Measurements from ENCODE around the gene ASMTL.
"Not testable (repeated sequence)": the region's sequence is repeated elsewhere in the genome, so short reads cannot be mapped to it uniquely, and the experiment has no call there.

ASMTL gene

DNA sequence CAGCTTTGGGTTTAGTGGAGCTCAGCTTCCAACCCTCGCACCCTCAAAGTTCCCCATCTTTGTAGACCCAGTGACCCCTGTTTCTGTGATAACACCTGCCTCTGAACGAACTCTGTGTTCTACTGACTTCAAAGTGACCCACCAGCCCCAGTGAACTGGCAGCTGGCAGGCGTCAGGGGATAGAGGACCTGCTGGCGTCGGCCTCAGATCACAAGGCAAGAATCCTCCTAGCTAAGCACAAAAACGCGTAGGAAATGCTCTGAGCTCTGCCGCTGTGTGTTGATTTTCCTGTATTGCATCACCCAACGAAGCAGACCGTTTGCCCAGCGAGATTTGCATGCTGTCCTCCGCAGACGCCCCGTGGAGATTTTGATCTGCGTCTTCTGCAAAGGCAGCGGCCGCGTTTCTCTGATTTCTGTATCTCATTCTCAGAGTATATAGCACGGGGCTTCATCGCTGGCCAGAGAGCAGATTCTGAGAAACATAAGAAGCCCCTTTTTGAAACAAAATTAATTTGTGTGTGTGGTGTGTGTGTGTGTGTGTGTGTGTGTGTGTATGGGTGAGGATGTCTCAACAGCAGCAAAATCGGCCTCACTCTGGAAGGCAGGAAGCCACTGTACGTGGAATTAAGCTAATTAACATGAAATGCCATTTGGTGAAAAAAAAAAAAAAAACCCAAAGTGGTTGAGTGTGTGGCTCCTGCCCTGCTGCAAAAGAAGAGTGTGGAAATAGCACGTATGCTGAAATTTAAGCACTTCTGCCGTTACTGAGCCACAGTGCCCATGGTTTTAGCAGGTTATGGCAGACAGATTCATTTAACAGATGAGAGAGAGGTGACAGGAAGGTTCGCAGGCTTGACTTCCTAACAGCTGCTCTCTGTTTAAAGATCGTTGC lies 29.2 kb upstream of the ASMTL start:
- no peak for DNase-seq

DNA sequence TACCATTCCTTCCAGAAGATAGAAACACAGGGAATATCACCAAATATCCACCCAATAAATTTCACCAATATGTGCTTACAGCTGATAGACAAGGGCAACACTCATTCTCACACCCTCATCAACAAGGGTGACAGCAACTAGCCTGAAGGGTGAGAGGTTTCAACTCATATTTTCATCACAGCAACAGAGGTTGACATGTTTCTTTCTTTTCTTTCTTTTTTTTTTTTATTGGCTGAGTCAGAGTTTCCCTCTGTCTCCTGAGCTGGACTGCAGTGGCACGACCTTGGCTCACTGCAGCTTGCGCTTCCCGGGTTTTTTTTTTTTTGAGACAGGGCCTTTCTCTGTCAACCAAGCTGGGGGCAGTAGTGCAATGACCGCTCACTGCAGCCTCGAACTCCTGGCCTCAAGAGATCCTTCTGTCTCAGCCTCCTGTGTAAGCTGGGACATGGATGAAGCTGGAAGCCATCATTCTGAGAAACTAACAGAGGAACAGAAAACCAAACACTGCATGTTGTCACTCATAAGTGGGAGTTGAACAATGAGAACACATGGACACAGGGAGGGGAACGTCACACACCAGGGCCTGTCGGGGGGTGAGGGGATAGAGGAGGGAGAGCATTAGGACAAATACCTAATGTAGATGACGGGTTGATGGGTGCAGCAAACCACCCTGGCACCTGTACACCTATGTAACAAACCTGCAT lies 27.5 kb upstream of the ASMTL start:
- DNase-seq: no peak

DNA sequence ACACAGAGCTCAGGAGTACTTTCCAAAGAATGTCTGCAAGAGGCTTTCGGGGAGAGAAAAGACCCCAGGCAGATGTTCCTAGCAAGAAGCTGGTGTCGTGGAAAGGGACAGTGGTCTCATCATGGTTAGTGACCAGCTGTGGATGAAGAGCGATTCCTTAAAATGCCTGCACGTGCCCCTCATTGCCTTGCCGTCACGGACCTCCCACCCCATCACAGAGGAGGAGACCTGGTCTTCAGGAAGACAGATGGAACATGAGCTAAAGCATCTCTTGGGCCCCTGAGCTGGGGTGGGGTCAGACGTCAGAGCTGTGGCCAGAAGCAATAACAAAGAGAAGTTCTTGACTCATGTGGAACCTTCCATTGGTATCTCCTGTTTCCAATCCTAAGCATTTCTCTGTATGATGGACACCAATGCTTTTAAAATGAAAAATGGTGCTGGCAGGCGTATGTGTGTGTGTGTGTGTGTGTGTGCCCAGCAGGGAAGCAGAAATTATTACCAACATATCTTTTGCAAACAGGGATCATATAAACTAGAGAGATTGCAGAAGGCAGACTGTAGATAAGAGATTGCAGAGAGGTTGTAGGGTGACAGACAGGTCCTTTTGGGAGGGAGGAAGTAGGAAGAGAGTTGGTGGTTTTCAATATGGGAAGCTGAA lies 25.2 kb upstream of the ASMTL start:
- no peak for DNase-seq

DNA sequence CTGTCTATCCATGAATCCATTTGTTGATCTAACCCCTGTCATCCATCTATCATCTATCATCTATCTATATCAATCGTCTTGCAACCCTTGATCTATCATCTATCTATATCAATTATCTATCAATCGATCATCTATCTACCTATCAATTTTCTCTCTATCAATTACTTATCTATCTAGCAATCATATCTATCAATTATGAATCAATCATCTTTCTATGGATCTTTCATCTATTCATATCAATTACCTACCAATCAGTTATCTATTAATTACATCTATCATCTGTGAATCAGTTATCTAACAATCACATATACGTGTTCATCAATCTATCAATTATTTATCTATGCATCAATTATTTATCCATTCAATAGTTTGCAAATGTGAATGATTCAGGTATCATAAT lies 24.5 kb upstream of the ASMTL start:
- no peak for DNase-seq

DNA sequence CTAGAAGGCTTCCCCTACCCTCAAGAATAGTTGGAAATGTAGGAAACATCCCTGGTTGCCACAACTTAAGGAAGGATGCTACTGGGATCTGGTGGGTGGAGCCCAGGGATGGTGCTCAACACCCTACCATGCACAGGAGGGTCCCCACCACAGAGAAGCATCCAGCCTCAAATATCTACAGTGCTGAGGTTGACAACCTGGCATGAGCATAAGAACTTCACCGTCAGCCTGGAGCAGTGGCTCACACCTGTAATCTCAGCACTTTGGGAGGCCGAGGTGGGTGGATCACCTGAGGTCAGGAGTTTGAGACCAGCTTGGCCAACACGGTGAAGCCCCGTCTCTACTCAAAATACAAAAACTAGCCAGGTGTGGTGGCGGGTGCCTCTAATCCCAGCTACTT lies 24.0 kb upstream of the ASMTL start:
- DNase-seq: no peak

DNA sequence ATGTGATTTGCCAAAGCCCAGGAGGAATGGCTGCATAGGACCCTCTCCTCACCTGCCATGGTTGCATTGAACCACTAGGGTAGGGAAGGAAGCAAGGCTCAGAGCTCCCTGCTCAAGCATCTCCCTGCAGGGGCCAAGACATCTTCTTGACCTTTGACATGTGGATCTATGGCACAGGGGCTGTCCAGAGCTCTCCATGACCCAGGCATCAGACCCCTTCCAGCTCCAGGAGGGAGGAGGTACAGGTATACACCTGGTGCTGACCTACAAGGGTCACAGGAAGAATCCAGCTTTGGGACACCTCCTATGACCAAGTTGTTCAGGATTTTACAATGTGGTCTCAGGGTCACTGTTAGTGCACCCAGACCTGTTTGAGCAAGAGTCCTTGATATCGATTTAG lies 23.2 kb upstream of the ASMTL start:
- no peak for DNase-seq

DNA sequence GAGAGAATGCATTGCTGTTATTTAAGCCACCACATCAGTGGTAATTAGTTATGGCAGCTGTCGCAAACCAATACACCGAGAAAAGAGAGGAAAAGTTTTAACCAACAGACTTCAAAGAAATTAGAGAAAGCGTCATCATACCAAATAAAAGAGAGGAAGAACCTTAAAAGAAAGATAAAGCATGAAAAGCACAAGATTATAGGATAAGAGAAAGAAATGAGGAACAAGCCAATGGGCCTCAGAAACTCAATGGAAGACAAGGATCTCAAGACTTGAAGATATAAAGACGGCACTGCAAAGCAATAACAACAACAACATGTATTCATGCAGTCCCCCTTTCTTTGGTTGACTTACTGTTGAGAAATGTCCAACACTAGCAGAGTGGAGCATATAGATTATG lies 22.8 kb upstream of the ASMTL start:
- no peak for DNase-seq

DNA sequence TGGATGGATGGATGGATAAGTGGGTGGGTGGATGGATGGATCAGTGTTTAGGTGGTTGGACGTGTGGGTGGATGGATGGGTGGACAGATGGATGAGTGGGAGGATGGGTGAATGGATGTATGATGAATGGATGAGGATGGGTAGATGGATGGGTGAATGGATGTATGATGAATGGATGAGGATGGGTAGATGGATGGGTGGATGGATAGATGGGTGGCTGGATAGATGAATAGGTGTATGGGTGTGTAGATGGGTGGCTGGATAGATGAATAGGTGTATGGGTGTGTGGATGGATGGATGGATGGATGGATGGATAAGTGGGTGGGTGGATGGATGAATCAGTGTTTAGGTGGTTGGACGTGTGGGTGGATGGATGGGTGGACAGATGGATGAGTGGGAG lies 21.9 kb upstream of the ASMTL start:
- not testable (repeated sequence) for DNase-seq

DNA sequence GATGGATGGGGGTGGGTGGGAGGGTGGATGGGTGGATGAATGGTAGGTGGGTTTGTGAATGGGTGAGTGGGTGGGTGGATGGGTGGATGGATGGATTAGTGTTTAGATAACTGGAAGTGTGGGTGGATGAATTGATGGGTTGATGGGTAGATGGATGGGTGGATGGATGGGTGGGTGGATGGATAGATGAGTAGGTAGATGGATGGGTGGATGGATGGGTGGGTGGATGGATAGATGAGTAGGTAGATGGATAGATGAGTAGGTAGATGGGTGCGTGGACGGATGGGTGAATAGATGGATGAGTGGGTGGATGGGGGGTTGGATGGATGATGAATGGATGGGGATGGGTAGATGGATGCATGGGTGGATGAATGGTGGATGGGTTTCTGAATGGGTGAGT lies 20.3 kb upstream of the ASMTL start:
- DNase-seq: no peak

DNA sequence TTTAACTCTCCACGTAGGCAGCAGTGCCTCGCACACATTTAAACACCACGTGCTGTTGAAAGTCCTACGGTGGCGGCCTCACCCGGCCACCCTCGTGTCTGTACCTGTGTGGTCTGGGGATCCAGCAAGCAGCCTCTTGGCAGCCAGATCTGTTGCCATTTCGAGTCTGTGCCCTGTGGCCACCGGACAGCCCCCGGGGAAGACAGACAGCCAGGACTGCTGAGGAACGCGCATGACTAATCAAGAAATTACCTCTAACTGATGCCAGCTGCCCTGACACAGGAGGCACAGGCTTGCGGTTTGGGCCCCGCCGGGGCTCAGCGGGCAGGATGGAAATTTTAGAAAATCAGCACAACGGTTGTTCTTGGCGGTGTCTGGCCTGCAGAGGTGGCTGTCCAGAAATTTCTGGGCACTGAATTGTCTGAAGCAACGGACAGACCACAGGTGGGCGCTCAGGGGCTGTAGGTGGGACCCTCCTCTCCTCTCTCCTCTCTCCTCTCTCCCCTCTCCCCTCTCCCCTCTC lies 15.6 kb upstream of the ASMTL start:
- DNase-seq: no peak

DNA sequence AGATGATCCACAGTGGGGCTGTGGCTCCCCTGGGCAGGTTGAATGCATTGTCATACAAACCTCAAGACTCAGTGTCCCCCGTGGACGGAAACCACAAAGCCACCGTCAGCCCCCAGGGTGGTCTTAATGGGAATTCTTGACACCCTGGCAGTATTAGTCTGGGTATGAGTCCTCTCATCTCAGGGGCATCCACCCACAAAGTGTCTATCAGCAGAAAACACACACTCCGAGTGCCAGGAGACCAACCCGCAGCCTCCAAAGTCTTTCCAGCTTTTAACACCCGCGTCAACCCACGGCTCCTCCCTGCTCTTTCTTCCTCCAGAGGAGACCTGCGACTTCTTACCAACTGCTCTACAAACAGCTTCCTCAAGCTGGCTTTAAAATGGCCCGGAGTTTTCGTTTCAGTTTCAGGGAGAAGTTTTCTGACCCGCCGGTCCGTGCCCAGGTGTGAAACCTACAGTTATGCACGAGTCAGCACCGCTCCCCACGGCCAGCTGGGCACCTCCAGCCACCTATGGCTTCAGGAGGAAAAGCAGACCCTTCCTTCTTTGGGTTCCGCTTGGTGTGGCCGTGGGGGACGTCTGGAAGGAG lies 14.4 kb upstream of the ASMTL start:
- DNase-seq: no peak

DNA sequence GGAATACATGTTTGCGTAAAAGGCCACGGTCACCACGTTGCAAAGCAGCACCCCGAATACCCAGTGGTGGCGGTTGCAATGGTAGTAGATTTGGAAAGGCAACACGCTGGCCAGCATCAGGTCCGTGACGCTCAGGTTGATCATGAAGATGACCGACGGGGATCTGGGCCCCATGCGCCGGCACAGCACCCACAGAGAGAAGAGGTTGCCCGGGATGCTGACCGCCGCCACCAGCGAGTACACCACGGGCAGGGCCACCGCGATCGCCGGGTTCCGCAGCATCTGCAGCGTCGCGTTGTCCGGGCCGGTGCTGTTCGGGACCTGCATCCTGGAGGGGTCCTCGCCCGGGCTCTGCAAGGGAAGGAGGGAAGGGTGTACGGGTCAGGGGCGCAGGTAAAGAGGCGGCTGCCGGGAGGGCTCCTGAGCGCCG lies 13.5 kb upstream of the ASMTL start:
- DNase-seq: no peak

DNA sequence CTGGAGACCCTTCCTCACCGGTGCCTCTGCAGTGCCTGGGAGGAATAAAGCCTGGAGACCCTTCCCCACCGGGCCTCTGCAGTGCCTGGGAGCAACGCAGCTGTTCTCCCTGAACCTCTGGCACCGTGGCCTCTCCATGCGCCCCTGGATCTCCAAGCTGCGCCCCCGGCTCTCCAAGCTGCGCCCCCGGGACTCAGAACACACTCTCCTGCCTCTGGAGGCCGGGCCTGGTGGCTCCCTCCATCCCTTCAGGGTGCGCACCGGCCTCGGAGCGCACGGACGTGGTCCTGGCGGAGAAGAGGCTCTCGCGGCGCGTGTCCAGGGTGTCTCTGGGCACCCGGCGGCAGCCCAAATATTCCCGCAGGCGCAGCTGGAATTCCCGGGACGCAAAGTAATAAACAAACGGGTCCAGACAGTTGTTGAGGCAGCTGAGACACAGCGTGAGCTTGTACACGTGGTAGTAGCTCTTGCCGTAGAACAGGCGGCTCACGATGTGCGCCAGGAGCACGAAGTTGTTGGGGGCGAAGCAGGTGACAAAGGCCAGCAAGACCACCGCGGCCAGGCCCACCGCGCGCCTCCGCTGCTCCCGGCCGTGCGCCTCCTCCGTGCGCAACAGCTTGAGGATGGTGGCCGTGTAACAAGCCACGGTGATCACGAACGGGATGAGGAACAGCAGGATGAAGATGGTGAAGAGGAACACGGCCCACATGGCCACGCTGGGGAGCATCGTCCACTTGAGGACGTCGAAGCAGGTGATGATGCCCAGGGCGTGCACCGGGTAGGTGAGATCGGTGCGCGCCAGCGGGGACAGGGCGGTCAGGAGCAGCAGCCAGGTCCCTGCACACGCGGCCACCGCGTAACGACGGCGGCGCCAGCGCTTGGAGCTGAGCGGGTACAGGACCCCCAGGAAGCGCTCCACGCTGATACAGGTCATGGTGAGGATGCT lies 12.8 kb upstream of the ASMTL start:
- DNase-seq: no peak

DNA sequence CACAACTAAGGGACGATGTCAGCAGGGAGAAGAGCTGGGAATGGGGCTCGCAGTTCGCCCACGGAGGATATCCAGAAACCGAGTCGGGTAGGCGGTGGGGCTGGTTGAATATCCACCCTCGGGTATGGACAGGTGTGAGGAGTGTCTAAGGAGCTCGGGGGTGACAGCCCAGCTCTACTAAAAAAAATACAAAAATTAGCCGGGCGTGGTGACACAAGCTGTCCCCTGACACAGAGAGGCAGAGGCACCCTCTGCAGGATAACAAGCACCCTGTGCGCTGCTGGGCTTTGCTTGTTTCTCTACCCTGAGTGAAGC lies 12.2 kb upstream of the ASMTL start:
- no peak for DNase-seq

DNA sequence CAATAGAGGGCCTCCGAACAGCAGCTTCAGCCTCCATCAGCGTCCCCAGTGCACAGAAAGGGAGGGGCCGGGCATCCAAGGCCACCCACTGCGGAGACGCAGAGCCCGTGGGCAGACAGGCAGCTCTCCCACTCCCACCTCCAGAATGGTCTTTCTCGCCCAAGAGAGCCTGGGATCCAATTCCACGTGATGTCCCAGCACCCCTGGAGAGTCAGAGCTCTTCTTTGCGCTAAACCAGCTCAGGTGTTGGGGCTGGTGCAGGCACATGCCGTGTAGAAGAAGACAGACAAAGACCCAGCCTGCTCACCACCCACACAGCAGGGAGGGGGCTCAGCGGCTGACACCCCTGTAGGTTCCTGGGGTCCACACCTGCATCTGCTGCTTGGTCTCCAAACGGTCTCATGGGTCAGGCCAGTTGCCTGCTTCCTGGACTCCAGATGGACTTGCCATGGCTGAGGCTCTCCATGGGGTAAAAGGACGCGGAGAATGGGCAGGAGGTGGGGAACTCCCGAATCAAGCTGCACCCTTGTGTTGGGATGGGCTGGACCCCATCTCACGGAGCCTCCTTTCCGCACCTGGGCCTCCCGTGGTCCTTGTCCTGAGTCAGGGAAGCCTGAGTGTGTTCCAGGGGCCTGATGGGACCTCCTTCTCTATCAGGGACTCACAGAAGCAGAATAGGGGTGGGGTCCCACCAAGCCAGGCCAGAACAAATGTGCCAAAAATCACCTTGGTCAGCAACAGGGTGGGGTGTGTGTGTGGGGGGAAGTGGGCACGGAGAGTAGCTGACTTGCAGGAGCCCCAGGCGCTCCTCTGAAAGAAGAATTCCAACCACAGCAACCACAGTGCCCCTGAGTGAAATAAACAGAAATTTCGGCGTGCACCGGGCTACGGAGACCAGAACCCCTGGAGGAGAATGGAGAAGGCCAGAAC lies 11.6 kb upstream of the ASMTL start:
- no peak for DNase-seq

DNA sequence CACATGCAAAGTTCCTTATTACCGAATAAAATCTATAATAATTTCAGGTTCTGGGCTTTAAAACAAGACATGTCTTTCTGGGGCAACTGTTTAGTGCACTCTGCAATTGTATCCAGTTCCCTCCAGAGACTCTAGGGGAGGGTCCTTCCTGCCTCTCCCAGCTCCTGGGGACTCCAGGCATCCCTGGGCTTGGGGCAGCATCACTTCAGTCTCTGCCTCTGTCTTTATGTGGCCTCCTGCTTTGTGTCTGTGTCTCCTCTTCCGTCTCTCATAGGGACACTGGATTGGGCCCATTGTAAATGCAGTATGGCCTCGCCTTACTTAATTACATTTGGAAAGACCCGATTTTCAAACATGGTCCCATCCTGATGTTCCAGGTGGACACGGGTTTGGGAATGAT lies 10.9 kb upstream of the ASMTL start:
- no peak for DNase-seq

DNA sequence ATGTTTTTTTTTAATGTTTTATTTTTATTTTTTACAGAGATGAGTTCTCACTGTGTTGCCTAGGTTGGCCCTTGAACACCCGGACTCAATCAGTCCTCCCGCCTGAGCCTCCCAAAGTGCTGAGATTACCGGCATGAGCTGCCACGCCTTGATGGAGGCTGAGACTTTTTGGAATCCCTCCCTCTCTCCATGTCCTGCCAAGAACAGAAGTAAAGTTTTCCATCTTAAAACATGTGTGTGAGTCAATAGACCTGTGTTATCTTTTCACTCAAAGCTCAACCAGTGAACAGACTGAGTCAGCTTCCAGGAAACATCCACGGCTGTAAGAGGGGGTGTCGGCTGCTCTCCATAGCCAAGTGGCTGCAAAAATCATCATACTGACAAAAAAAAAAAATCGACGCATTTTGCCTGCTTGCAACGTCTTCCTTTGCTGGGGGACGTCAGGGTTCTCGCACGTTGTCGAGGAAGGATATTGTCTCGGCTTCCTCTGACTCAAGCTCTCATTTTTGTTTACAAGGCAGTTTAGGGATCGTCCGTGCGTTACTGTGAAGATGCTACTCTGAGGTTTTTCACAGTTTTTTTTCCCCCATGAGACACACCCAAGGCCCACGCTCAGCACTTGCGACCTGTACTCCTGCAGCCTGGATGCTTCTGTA lies 10.0 kb upstream of the ASMTL start:
- no peak for DNase-seq

DNA sequence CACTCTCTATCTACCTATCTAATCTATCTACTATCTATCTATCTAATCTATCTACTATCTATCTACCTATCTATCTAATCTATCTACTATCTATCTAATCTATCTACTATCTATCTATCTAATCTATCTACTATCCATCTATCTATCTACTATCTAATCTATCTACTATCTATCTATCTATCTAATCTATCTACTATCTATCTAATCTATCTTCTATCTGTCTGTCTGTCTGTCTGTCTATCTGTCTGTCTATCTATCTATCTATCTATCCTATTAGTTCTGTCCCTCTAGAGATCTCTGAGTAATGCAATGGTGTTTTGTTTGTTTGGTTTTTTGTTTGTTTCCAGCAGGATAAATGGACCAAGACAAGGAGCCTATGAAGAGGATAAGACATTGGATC lies 9.4 kb upstream of the ASMTL start:
- DNase-seq: no peak

DNA sequence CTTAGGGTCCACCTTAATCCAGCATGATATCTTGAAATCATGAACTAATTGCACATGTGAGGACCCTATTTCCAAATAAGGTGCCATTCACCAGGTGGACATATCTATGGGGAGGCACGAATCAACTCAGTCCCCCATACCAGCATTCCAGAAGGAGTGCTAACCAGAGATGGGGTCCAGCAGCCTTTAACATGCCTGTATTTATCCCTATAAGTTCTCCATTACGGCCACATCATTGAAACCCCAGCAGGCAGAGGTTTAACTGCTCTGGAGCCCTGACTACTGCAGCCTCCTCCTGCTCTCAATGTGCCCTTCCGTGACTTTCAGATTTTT lies 3.2 kb upstream of the ASMTL start:
- DNase-seq: no peak
